ENCODE measurements around the gene ALDH8A1. TPM values are rescaled to one million over a fixed set of nuclear protein-coding genes. Genes with fewer than 3 reads are reported as not detected.

Gene ALDH8A1
- total and polyA plus RNA-seq, 9 donors = 0.21 to 5.4 (median 0.80) TPM

- TF ChIP-seq EP300 (IDR thresholded peaks at IDR 0.05) (no peak), CTCF (IDR thresholded peaks at IDR 0.05) (no peak), POLR2A (IDR thresholded peaks at IDR 0.05) (no peak)
- no peaks in the 10 kb centered on the region for H3K36me3 ChIP-seq
- no peak for DNase-seq
Observed at GRCh38 chr6:134964451-134965203, 14.7 kb upstream of the ALDH8A1 start.

GRCh38 chr6:134962421-134962820 is 12.5 kb upstream of the ALDH8A1 start:
- H3K36me3 ChIP-seq = no peaks in the 10 kb centered on the region
- TF ChIP-seq POLR2A (IDR thresholded peaks at IDR 0.05) (no peak), EP300 (IDR thresholded peaks at IDR 0.05) (no peak), CTCF (IDR thresholded peaks at IDR 0.05) (no peak)
- intact Hi-C loops (cut with DNase I) = no loop called here
- no peak overlapping the region for H3K27ac ChIP-seq
- H3K9me3 ChIP-seq = no peaks in the 10 kb centered on the region
- H3K4me1 ChIP-seq (ENCODE audit: insufficient read depth) = no peaks in the 10 kb centered on the region
- no peak overlapping the region for H3K4me3 ChIP-seq
- DNase-seq = no peak
- no peaks in the 10 kb centered on the region for H3K27me3 ChIP-seq

More at GRCh38 chr6:134964451-134965203, 14.7 kb upstream of the ALDH8A1 start:
- no peak overlapping the region for H3K4me3 ChIP-seq
- H3K9me3 ChIP-seq = no peaks in the 10 kb centered on the region
- no peaks in the 10 kb centered on the region for H3K27me3 ChIP-seq
- no peaks in the 10 kb centered on the region for H3K4me1 ChIP-seq (ENCODE audit: insufficient read depth)
- no peak overlapping the region for H3K27ac ChIP-seq
- intact Hi-C loops (cut with DNase I) = no loop called here
- 11 to 30% (median 21%) methylated on average over 1 of the region's 1 CpG for WGBS, 3 donors

- no peak overlapping the region for H3K4me3 ChIP-seq
- no peaks in the 10 kb centered on the region for H3K9me3 ChIP-seq
- H3K36me3 ChIP-seq = no peaks in the 10 kb centered on the region
- intact Hi-C loops (cut with DNase I) = no loop called here
- no peak overlapping the region for H3K27ac ChIP-seq
- 94 to 97% (median 96%) methylated on average over 3 of the region's 3 CpGs for WGBS, 3 donors
- TF ChIP-seq CTCF (IDR thresholded peaks at IDR 0.05) = no peak
- TF ChIP-seq EP300 (IDR thresholded peaks at IDR 0.05) = no peak
- no peak for TF ChIP-seq POLR2A (IDR thresholded peaks at IDR 0.05)
- no peaks in the 10 kb centered on the region for H3K27me3 ChIP-seq
- DNase-seq = no peak
- no peaks in the 10 kb centered on the region for H3K4me1 ChIP-seq (ENCODE audit: insufficient read depth)
Observed at GRCh38 chr6:134961366-134961765, 11.5 kb upstream of the ALDH8A1 start.

- intact Hi-C loops (cut with DNase I) = no loop called here
- TF ChIP-seq CTCF (IDR thresholded peaks at IDR 0.05) (no peak), POLR2A (IDR thresholded peaks at IDR 0.05) (no peak), EP300 (IDR thresholded peaks at IDR 0.05) (no peak)
- H3K9me3 ChIP-seq = no peaks in the 10 kb centered on the region
- no peak for DNase-seq
- no peaks in the 10 kb centered on the region for H3K36me3 ChIP-seq
- H3K27me3 ChIP-seq = no peaks in the 10 kb centered on the region
- H3K4me1 ChIP-seq (ENCODE audit: insufficient read depth) = no peaks in the 10 kb centered on the region
- no peak overlapping the region for H3K27ac ChIP-seq
- H3K4me3 ChIP-seq = no peak overlapping the region
Observed at GRCh38 chr6:134959603-134960002, 9.7 kb upstream of the ALDH8A1 start.
